Heart left ventricle (tissue), 13 donors: ENCODE results near the gene ZC3H18.

Source experiments
- CTCF ChIP-seq, 12 donors: fragments of 200-600 bp; sonication (generic) in 4 of 12; IDR thresholded peaks; one replicate each; pipeline versions ENCODE4 v1.5.0 to v1.8.0; 2018 to 2022; ENCODE audit warnings: antibody characterized with exemption in 12 of 12, mild to moderate bottlenecking in 5 of 12
- POLR2A ChIP-seq, 2 donors: fragments of 450-650 bp; IDR thresholded peaks; one replicate each; pipeline ENCODE4 v1.6.1; 2017; ENCODE audit warnings: antibody characterized with exemption in 2 of 2, mild to moderate bottlenecking in 2 of 2, moderate library complexity in 2 of 2
- donor health status: ischemic (EF 13 %, LVEDD 7.1; RV severe dilation, severe dysfunction).
- donor health status: DM: no; HTN: yes; CAD: no.
- donor health status: DM: no; HTN: no; CAD: no.
- donor health status: ischemic (EF 25% LVEDD 6.9; RV normal size, moderate dysfunction).
- donor health status: ischemic (EF 25% LVEDD 5.7; RV mildly dilated, moderate dysfunction).
- donor health status: ischemic (EF 35%, LVEDD 5.7; RV mildly dilated, moderate dysfunction).
- donor health status: nonischemic (EF 11% LVEDD 7.7; RV severe dilation, severe dysfunction).
- donor health status: DM: yes; HTN: yes; CAD: no.
- donor health status: PGD.
- donor health status: ischemic (EF 29% LVEDD 5.4; RV normal size, mild dysfunction).
- donor health status: nonischemic (EF 23%, LVEDD 6.1; RV moderate dilation, normal function).

DNA sequence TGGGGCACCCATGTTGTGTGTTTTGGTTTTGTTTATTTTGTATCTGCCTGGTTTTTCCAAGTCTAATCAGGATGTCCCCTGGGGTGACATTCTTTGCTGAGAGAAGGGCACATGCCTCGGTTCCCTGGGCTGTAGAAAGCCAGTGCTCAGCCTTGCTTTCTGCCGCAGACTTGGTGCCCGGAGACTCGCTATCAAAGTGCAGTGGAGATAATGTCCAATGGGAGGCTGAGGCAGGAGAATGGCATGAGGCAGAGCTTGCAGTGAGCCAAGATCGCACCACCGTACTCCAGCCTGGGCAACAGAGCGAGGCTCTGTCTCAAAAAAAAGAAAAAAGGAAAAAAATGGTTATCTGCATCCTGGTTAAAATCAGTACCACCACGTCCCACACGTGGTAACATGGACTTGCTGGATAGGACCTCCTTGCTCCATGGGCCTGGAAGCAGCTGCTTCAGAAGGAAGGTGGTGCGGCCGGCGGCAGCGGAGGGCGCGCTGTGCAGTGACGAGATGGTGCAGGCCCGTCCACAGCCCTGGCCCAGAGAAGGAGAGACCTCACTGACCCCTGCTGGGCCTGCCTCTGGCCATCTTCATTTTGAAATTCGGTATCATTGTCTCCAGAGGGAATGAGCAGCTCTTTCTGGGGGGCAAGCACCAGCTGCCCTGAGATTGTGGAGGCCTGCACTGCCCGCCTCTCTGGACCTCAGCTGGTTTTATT, 48.9 kb downstream of the ZC3H18 start:
- TF ChIP-seq CTCF (IDR thresholded peaks at IDR 0.05) (no peak), POLR2A (IDR thresholded peaks at IDR 0.05) (no peak)
